Stimulated activated CD4-positive, alpha-beta T cell treated with anti-CD3 and anti-CD28 coated beads, Interleukin-12 subunit alpha, Interleukin-12 subunit beta, amount 100 ng/mL, for 4 hours (primary cell): Measurements from ENCODE around the gene ADGRL2.

ENCODE experiments used
- DNase-seq: peaks from one replicate; pipeline ENCODE4 v3.0.0-alpha.2; 2020

The ADGRL2 gene

DNA sequence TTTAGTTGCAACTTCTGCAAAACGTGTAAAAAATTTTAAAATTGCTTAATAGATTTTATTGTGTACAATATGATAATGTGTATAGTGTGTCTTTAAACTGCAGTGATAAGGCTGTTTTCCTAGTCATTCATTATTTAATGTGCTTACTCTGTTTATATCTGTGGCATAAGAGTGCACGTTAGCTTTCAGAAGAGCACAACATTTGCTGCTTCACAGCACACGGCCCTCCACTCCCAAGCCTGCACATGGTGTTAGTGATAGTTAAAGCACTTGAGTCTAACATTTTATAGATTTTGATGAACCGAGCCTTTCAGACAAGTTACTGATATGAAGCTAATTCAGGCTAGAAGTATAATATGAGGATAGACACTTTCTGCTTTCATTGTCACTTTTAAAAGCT, 120.6 kb downstream of the ADGRL2 start:
- DNase-seq: no peak

DNA sequence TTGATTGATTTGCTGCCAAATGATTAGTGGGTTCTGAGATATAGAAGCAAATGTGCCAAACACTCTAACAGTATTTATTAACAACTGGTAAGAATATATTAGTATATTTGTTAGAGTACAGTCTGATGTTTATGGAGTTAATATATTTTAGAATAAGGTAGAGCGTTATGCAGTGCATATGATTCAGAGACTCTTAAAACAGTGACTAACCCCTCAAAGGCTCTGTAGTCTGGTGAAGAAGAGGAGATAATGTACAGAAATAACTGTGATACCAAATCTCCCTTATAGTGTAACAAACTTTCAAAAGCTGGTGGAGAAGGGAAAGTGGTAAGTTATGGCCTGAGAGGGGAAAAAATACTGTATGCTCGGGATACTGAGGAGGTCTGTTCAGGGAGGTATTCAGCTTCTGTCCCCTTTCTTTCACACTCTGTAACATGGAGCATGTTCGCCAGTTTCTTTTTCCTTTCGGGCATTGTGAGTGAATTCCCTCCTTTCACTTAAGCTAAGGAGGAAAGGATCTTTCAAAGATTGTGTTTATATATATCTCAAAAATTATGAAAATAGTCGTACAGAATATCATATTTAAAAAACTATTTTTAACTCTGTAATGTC, 121.2 kb downstream of the ADGRL2 start:
- no peak for DNase-seq

DNA sequence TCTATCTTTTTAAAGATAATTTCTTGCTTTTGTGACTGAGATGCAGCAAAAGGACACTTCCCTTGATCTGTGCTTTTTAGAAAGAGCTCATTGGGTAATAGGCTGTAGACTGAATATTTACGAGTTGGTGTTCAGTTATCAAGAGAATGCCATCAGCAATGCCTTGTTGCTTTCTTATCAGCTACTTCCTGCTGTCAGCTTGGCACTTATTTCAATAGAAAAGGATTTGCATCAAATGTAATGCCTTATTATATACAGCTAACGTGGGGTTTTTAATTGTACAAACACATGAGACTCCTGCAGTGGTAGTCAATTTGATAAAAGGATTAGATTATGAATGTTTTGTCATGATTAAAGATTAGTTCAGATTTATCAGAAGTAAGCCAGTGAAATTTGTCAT, 122.2 kb downstream of the ADGRL2 start:
- no peak for DNase-seq

DNA sequence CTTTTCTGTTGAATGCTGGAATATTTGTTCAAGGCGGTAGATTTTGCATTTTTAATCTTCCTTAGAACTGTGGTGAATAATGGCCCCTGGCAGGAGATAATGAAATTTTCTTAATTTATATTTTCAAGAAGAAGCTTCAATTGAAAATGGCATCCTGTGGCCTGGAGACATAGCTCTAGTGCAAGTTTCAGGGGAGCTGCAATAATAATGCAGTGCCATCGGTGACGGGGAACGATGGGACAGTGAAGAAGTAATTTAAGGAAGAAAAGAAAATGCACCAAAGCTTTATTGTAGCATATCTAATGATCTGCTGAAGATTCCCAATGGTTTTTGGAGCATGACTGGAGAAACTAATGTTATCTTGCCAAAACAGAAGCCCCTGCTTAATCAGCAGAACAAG, 128.4 kb downstream of the ADGRL2 start:
- DNase-seq: no peak

DNA sequence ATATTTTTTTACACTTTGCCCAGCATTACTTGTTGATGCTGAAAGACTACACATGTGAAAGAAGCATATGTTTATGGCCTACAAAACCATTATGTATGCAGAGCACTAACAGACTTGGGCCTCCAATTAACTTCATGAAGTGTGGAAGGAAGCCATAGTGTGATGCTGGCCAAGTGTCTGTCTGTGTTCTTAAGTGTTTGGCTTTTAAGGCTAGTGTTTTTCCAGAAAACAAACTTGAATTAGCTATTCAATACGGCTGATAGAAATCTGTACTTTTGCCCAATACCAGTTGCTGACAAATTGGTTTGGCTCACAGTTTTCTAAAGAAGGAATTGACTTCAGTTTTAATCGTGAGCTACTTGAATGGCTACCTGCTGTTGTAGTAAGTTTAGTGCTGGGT, 136.1 kb downstream of the ADGRL2 start:
- DNase-seq: no peak

DNA sequence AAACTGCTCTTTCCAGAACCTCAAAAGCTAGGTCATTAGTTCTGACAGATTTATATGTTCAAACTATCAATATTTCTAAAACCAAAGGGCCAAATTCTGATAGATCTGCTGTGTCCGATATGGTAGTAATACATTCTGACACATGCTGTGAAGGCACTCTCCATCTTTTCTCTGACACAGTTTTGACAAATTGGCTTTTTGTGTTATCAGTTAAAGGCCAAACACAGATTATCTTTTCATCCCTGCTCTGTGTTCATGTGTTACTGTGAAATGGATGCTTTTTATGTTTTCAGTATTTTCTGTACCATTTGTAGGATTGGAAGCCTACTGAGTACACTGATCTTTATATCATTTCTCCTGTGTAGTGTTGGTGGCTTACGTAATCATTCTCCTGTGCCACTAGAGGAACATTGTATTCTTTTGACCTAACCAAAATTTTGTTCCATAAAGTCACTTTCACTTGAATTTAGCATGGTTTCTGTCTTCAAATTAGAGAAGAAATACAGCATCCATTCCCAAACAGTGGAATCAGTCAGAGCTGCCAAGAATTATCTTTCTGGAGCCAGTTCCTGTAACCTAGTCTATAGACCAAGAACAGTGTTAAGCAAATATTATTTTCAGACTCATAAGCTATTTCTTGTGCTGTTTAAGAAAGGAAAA, 137.2 kb downstream of the ADGRL2 start:
- no peak for DNase-seq

DNA sequence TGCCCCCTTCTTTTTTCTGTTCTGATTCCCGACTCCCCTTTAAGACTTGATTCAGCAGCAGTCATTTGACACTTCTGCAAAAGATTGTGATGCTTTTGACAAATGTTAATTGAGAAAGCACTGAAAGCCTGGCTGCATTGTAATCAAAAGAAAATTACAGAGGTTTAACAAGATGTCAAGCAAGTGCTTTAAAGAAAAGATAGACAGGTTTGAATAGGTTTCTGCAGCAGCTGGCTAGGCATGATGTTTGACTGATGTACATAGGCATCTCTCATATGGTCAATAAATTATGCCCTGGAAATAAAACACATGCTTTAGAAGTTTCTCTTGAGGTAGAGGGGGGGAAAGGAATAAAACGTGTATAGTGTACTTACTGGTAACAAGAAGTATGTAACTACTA, 147.8 kb downstream of the ADGRL2 start:
- DNase-seq: no peak

DNA sequence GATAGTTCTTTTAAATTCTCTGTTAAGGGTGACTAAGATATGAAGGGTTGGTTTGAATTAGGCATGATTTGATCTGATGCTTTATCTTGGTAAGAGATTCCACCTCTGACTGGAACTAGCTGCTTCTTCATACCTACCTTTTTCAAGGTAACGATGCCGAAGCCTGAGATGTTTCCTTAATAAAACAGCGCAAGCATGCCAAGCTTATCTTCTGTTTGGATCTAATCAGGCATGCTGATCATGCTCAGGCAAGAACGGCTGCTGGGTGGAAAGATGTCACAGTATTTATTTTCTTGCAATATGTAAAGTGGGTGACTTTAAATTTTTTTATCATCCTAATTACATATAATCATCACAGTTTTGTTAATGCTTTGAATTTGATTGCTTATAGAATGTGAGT, 148.7 kb downstream of the ADGRL2 start:
- no peak for DNase-seq

DNA sequence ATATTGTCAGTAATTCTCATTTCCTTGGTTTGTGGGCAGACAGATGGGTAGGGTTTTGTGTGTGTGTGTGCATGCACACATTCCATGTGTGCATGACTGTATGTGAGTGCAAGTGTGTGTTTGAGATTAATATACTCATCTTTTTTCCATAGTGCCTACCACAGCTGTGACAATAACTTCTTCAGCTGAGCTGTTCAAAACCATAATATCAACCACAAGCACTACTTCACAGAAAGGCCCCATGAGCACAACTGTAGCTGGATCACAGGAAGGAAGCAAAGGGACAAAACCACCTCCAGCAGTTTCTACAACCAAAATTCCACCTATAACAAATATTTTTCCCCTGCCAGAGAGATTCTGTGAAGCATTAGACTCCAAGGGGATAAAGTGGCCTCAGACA, 149.3 kb downstream of the ADGRL2 start:
- DNase-seq: no peak

DNA sequence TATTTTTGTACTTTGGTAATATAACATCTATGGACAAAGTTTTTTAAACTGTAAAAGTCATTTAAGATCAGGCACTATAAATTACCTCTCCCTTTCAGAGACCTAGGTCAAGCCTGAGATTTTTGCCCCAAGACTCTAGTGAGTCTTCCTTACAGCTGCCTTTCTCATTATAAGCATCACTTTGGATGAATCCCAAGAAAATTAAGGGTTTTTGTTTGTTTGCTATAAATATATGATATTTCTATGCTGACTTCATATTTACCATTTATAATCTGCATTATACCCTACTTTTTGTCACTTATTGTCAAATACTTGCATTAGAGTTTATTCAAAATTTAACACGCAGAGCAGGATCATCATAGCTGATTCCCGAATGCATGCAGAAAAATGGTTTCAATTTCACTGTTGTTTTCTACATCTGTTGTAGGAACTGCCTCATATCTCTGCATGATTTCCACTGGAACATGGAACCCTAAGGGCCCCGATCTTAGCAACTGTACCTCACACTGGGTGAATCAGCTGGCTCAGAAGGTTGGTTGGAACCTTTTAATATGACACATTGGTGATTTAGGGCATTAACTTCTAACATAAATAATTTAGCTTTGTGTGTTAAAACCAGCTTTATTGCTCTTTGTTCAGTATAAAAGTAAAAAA, 150.0 kb downstream of the ADGRL2 start:
- DNase-seq: no peak

DNA sequence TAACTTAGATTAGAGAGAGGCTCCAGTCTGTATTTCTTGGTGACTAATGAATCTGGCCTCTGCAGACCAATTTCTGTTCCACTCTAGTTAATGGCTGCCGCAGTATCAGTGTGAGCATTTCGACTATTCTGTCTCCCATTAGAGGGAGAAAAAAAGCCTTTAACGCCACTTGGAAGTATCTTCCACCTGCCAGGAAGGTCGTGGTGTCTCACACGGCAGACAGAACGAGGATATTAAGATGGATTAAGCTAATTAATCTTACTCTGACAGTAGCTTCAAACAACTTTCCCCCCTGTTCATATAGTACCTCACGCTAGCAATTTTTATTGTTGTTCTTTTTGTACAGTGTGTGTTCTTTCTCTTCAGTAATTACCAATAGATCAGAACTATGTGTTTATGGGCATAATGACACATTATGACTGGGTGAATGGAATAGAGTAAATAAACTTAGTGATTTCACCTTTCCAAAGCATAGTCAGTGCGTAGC, 153.8 kb downstream of the ADGRL2 start:
- DNase-seq: no peak

DNA sequence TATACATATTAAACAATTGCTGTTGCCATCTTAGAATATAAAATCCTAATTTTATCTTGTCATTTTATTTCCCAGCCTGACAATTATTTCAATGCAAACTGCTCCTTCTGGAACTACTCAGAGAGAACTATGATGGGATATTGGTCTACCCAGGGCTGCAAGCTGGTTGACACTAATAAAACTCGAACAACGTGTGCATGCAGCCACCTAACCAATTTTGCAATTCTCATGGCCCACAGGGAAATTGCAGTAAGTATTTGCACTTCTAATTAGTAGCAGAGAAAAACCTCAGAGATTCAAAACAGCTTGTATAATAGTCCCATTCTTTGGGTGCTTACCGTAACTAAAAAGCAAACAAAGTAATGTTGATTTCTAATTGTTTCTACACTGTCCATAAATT, 167.2 kb downstream of the ADGRL2 start:
- DNase-seq: no peak

DNA sequence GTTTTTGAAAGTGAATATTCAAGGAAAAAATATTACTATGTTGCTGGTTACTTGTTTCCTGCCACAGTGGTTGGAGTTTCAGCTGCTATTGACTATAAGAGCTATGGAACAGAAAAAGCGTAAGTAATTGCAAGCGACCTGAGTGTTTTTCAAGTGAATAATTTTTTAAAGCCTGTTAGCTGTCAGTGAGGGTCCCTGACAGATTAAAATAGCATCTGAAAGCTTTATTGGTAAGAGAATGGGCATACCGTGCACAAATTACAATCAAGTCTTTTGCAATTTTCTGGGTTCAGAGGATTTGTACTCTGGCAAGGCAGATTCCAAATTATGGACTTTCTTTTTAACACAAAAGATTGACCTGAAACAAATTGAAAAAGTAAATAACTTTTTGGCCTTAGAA, 169.7 kb downstream of the ADGRL2 start:
- no peak for DNase-seq

DNA sequence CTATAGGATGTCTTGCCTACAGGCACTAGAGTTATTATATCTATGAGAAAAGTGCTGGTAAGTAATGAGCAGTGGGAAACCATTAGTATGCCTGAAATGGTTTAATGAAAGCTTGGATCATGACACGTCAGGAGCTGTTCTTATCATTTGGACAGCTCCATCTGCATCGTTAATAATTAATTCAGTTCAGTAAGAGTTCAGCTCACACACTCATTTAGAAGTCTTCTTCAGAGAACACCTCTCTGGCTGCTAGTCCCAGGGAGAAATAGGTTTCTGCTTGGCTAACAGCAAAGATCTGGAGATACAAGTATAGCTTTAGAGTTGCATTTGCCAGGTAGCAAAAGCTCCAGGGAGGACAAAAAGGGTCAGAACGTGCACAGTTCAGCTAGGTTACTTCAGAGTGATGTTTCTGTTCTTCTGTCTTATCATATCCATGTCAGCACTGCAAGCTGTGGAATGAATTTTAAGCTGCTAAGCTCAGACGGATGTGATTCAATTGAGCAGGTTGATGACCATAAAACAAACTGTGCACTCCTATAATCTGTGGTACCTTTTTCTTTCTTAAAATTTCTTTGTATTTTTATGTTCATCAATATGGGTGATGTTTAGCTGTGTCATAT, 173.6 kb downstream of the ADGRL2 start:
- no peak for DNase-seq

DNA sequence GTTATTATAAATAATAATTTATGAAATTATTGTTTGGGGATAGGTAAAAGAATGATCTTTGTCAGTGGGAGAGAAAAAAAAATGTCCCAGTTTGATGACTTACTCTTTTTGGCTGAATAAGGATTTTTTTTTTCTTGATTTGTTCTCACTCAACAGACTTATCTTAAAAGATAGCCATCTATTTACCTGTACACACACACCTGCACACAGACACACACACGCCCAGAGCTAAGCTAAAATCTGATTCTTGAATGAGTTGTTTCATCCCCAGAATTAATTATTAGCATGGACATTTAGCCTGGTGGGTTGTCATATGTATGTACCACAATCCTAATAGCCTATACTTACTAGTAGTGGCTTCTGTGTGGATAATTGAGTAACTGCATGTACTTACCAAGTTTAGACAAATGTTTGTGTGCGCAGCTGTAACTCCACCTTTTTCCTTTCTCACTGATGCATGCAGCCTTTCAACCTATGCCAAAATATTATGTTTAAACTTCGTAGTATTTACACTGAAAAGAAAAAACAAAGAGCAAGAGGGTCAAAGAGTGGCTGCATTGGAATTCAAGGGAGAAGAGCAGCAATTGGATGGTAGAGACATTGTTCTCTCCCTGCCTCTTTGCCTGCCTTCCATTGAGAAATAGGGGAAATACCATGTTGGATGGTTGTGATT, 174.3 kb downstream of the ADGRL2 start:
- no peak for DNase-seq

DNA sequence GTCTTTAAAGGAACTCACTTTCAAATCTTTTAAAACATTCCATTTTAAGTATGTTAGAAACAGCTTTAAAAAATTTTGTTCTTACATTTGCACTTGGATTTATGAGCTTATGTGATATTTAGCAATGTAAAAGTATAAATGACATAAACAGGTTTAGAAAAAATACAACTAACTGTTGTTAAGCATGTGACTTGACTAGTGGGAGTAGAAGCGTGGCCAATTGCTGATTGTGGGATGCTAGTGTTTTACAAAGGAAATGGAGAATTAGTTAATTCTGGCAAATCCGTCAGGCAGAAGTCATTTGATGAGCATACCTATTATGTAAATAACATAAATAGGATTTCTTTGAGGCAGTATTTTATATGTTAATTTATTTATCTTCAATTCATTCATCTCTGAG, 175.8 kb downstream of the ADGRL2 start:
- DNase-seq: no peak

DNA sequence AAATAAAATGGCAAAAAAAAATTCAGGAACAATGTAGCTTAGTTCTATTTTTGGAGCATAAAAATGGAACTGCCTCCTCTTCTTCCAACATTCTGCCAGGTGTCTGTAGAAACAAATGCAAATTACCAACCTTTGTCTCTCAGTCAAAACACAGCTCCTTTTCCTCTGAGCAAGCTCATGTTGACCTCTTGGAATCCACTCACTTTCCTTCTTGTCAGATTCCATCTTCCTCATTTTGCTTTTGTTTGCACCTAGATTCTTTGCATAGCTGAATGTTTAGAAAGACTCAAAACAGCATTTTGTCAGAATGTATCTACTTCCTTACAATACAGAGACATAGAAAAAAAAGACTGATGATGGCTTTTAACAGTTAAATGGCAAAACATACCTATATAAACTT, 178.2 kb downstream of the ADGRL2 start:
- DNase-seq: no peak

DNA sequence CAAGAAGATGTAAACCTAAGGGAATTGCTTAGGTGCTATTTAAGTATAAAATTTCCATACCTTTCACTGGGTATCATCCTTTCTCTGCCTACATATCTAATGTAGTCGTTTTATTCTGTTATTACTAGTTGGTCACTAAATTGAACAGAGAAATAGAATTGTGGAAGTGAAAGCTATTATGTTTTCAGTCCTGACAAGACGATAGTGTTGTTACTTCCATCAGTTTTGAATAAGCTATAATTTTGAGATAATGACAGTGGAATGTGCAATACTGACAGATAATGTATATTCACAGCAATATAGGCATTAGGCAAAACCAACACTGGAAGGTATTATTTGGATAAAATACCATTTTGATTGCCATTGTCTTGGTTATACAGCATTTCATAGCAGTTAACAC, 181.8 kb downstream of the ADGRL2 start:
- no peak for DNase-seq

DNA sequence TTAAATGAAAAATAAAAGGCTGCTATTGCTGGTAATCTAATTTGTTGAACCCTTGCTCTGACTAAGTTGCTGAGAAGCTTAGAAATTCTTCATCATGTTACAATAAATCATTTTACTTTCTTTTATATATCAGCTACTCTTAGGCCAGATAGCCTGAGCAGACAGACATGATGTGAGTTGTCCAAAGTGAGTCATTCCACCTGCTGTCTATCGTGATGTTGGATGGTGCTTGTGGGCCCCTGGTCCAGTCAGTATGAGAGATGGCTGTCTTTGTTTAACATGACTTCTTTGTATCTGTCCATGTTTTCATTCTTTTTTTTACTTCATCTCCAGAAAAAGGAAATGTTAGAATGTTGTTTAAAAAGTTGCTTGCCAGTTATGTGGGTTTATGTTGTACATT, 188.8 kb downstream of the ADGRL2 start:
- no peak for DNase-seq

DNA sequence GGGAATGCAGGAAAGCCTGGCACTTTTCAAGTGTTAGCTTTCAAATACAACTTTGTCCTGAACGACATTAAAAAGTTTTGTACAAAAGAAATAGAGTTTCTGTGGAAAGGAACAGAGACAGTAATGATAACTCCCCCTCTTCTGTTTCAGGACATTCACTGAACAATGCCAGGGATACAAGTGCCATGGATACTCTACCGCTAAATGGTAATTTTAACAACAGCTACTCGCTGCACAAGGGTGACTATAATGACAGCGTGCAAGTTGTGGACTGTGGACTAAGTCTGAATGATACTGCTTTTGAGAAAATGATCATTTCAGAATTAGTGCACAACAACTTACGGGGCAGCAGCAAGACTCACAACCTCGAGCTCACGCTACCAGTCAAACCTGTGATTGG, 189.5 kb downstream of the ADGRL2 start:
- DNase-seq: no peak

DNA sequence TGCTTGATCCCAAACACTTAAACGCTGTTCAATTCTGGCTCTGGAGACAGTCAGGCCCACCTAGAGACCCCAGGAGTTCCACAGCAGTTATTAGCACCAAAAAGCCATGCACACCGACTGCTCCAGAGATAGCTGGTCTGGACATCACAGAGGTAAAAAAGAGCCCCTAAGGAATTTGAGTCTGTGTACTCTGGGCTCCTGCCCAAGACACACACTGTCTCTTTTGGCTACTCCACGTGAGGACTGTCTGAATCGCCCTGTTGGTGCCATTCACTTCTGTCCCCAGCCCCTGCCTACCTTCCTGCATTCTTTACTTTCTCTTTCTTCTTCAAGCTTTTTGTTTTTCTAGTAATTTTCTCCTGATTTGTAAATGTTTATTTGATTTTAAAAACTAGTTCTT, 197.4 kb downstream of the ADGRL2 start:
- DNase-seq: no peak

DNA sequence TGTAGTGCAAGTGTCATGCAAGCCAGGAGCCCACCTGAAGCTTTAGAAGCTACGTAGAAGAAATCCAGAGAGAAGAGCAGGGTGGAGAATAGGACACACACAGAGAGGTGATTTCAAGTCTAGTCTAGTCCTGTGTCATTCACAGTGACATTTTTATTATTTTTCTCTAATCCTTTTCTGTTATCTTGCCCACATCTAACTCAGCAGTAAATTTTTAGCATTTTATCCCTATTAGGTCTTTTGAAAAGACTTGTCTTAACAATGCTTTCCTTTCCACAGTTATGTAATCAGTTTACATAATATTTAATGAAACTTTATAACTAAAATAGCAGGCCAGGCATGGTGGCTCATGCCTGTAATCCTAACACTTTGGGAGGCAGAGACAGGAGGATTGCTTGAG, 198.6 kb downstream of the ADGRL2 start:
- DNase-seq: no peak

DNA sequence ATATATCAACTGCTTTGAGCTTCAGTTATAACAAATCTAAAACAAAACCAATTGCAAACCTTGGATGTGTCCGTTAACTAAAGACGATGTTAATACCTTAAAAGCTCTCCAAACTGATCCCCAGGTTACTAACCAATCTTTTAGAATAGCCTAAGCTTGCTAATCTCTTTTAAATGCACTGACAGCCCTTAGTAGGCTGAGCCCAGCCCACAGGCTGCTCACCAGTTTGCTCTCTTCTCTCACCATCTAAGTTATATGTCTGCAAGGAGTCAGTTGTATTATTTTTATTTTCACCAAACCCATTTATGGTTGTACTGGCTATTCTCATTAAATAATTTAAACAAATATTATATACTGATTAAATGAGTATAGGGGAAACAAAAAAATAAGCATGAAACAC, 199.5 kb downstream of the ADGRL2 start:
- no peak for DNase-seq

DNA sequence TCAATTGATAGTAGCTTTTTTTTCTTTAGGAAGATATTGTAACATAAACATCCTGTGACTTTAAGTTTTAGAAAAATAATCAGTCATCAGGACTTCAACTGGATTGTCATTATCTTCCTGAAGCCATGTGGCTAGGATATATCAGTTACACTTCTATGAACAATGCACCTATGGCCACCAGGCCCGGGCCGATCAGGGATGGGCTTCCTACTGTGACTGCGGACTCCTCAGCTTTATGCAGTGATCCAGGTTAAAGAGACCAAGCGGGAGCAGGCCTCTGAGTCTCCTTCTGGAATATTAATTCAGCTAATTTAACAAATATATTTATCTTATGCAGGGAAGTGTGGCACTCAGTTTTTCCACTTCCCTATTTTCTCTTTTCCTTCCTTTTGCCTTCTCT, 200.6 kb downstream of the ADGRL2 start:
- no peak for DNase-seq
